Peyer's patch (tissue), 4 donors: ENCODE measurements around the gene NMT1. TPM values are rescaled to one million over a fixed set of nuclear protein-coding genes. Genes with fewer than 3 reads are reported as not detected.

ENCODE experiments used
- DNase-seq, 3 donors: peaks; one replicate each; pipeline ENCODE4 v3.0.0-alpha.2; 2017 to 2019
- H3K27ac ChIP-seq, 4 donors: fragments of 200-600 bp; sonication (generic); one replicate each; pipeline ENCODE4 v1.5.1; 2016 to 2019
- H3K27me3 ChIP-seq, 2 donors: fragments of 200-600 bp; sonication (generic); one replicate each; pipeline ENCODE4 v1.5.1; 2019
- H3K36me3 ChIP-seq, 3 donors: fragments of 200-600 bp; sonication (generic); one replicate each; pipeline ENCODE4 v1.5.1; 2016 to 2019
- H3K4me1 ChIP-seq, 4 donors: fragments of 200-600 bp; sonication (generic); one replicate each; pipeline ENCODE4 v1.5.1; 2016 to 2019
- H3K4me3 ChIP-seq, 4 donors: fragments of 200-600 bp; sonication (generic); 1 replicate in 3 of 4; 2 replicates in 1 of 4; pipeline ENCODE4 v1.5.1; 2016 to 2019; ENCODE audit warnings: mild to moderate bottlenecking in 1 of 4
- H3K9me3 ChIP-seq, 4 donors: fragments of 200-600 bp; sonication (generic); one replicate each; pipeline ENCODE4 v1.5.1; 2016 to 2019; ENCODE audit warnings: mild to moderate bottlenecking in 1 of 4
- POLR2A ChIP-seq, 2 donors: fragments of 450-650 bp; IDR thresholded peaks; one replicate each; pipeline ENCODE4 v1.5.1; 2017; ENCODE audit warnings: antibody characterized with exemption in 2 of 2, mild to moderate bottlenecking in 2 of 2, moderate library complexity in 2 of 2
- total RNA-seq, 4 donors: library from RNA; depleted of rRNA; stranded (reverse); fragments of >200 nt; gene quantifications; one replicate each; pipeline ENCODE4 v1.1.0, GENCODE V29; 2016
- TF ChIP-seq, protein P1 (sequence below), 6 experiments: fragments of 450-650 bp in 4 of 6; fragments of 200-600 bp in 2 of 6; sonication (generic) in 1 of 6; IDR thresholded peaks; one replicate each; pipeline ENCODE4 v1.5.1; 2017 to 2019; ENCODE audit warnings: antibody characterized with exemption in 6 of 6, mild to moderate bottlenecking in 3 of 6, moderate library complexity in 1 of 6

NMT1 gene
- total RNA-seq, 4 donors from 2014 or later: 60.9 to 111 (median 77.1) TPM

DNA sequence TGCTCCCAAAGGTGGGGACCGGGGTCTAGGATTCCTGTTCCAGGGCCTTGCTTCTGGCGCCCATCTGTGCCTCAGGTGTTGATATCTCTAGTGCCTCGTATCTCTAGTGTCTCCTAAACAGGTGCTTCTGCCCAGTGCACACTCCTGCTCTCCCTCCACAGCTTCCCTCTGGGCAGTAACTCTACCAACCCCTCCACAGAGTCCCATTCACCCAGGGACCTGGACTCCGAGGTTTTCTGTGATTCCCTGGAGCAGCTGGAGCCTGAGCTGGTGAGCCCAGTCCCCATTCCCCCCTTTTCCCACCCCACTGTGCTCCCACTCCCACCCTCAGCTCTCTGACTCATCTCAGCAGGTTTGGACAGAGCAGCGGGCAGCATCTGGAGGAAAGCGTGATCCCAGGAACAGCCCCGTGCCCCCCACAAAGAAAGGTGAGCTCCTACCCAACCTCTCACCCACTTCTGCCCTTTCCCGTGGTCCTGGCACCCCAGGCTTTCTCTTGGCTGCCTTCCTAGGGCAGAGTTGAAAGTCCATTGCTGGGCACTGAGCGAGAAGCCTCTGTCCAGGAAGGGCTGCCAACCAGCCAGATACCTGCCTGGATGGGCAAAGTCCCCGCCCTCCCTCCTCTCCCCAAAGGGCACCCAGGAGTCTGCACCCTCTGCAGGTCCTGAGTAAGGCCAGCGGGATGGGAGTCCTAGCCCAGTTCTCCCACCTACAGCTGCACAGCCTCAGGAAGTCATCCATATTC lies 76.6 kb downstream of the NMT1 start:
- Histone ChIP-seq H3K4me3 (peak overlapping the region in 2 of 4 donors; percentile 63 to 82), H3K36me3 (peaks cover 0 to 4% (median 0%) of the 10 kb centered on the region in 3 donors), H3K4me1 (peaks cover 0 to 21% (median 6%) of the 10 kb centered on the region in 4 donors), H3K27me3 (no peaks in the 10 kb centered on the region), H3K9me3 (no peaks in the 10 kb centered on the region), H3K27ac (peak overlapping the region in 3 of 4 donors; percentile 81 to 95 (median 85))
- DNase-seq: peak in 2 of 3 donors; percentile 87 to 90
- TF ChIP-seq, protein P1, sequence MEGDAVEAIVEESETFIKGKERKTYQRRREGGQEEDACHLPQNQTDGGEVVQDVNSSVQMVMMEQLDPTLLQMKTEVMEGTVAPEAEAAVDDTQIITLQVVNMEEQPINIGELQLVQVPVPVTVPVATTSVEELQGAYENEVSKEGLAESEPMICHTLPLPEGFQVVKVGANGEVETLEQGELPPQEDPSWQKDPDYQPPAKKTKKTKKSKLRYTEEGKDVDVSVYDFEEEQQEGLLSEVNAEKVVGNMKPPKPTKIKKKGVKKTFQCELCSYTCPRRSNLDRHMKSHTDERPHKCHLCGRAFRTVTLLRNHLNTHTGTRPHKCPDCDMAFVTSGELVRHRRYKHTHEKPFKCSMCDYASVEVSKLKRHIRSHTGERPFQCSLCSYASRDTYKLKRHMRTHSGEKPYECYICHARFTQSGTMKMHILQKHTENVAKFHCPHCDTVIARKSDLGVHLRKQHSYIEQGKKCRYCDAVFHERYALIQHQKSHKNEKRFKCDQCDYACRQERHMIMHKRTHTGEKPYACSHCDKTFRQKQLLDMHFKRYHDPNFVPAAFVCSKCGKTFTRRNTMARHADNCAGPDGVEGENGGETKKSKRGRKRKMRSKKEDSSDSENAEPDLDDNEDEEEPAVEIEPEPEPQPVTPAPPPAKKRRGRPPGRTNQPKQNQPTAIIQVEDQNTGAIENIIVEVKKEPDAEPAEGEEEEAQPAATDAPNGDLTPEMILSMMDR (IDR thresholded peaks at IDR 0.05): peak in 1 of 6 experiments; percentile 10
- TF ChIP-seq POLR2A (IDR thresholded peaks at IDR 0.05): peak in 1 of 2 donors; percentile 65

DNA sequence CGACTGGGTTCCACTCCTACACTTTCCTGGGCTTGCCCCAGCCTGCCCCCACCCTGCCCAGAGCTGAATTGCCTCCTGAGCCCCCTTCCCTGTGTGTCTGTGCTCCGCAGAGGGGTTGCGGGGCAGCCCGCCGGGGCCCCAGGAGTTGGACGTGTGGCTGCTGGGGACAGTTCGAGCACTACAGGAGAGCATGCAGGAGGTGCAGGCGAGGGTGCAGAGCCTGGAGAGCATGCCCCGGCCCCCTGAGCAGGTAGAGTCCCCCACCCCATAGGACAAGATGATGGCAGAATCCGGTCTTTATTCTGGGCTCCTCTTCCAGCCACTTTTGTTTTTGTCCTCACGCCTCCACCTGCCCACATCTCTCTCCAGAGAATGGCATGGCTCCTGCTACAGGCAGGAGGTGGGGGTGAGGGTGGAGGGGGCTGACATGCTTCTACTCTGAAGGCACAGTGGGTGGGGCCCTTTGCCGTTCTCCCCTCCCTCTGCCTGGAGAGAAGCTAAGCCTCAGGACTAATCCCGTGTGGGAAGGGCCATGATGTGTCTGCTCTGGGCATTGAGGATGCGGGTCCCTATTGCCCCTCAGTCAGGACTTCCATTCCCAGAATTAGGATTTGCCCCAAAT lies 77.9 kb downstream of the NMT1 start:
- no peaks in the 10 kb centered on the region for H3K9me3 ChIP-seq
- peak in 1 of 3 donors; percentile 41 for DNase-seq
- H3K4me1 ChIP-seq: peaks cover 0 to 21% (median 8%) of the 10 kb centered on the region in 4 donors
- peaks cover 0 to 4% (median 0%) of the 10 kb centered on the region in 3 donors for H3K36me3 ChIP-seq
- no peak for TF ChIP-seq POLR2A (IDR thresholded peaks at IDR 0.05)
- no peak overlapping the region for H3K27ac ChIP-seq
- no peaks in the 10 kb centered on the region for H3K27me3 ChIP-seq
- H3K4me3 ChIP-seq: no peak overlapping the region

DNA sequence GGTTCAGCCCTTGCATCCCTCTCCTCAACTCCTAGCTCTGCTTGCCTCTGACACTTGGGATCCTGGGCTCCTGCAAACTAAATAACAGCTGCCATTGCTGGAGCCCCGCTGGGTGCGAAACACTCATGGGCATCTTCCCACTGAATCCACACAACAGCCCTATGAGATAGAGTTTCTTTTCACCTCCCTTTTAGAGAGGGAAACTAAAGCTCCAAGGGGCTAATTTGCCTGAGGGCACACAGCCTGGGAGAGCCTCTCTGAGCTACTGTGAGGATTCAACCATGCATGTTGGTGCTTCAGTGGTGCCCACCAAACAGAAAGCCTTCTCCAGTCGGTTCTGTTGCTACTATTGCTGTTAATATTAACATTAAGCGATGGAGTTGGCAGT lies 78.4 kb downstream of the NMT1 start:
- Histone ChIP-seq H3K4me1 (peaks cover 0 to 25% (median 13%) of the 10 kb centered on the region in 4 donors), H3K9me3 (no peaks in the 10 kb centered on the region), H3K36me3 (peaks cover 0 to 4% (median 0%) of the 10 kb centered on the region in 3 donors), H3K27ac (no peak overlapping the region), H3K4me3 (no peak overlapping the region), H3K27me3 (no peaks in the 10 kb centered on the region)
- DNase-seq: no peak
- TF ChIP-seq, protein P1 (IDR thresholded peaks at IDR 0.05): no peak
- TF ChIP-seq POLR2A (IDR thresholded peaks at IDR 0.05): no peak

DNA sequence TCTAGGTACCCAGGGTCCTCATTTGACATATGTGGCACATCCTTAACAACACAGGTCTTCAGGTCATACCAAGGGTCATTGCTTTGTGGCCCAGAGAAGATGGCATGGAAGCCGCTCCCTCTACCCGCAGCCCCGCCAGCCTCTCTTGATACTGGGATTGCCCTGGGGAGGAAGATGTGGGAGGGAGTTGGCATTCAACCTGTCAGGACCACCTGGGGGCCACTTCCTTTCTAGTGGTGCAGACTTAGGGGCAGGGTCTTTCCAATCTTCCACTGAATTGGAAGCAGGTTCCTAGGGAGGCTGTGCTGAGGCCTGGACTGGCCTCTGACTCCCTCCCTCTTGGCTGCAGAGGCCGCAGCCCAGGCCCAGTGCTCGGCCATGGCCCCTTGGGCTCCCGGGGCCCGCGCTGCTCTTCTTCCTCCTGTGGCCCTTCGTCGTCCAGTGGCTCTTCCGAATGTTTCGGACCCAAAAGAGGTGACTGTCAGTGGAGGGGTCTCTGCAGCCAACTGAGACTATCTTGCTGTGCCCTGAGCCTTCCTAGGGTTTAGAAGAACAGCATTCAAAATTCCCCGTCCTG lies 82.1 kb downstream of the NMT1 start:
- DNase-seq: no peak
- TF ChIP-seq, protein P1 (IDR thresholded peaks at IDR 0.05): no peak
- peak overlapping the region in 3 of 4 donors; percentile 50 to 57 (median 53) for H3K4me3 ChIP-seq

DNA sequence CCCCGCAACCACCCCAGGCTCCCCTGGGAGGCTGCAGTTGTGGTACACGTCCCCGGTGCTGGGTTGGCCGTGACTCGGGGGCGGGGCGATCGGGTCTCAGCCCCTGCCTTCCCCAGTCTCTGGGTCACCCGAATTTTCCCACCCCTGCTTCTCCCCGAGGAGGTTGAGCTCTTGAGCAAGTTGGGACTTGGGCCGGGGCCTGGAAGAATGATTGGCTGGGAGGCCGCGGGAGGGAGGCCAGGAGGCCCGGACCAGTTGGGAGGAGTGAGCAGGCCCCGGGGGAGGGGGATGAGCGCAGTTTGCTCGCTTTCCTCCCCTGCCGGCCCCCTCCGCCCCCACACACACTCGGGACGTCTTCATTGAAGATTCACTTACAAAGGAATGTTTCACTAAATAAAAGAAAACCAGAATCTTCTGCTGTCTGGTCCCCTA lies 82.7 kb downstream of the NMT1 start:
- peak overlapping the region; percentile 39 to 57 (median 52) for H3K4me3 ChIP-seq
- no peaks in the 10 kb centered on the region for H3K9me3 ChIP-seq
- TF ChIP-seq, protein P1 (IDR thresholded peaks at IDR 0.05): no peak
- no peak for TF ChIP-seq POLR2A (IDR thresholded peaks at IDR 0.05)
- H3K4me1 ChIP-seq: peaks cover 3 to 23% (median 13%) of the 10 kb centered on the region in 4 donors
- H3K36me3 ChIP-seq: peaks cover 0 to 4% (median 0%) of the 10 kb centered on the region in 3 donors
- H3K27me3 ChIP-seq: no peaks in the 10 kb centered on the region
- peak overlapping the region; percentile 83 to 90 (median 88) for H3K27ac ChIP-seq
- peak; percentile 70 to 83 (median 72) for DNase-seq

More for the DNA sequence above, 82.1 kb downstream of the NMT1 start:
- no peaks in the 10 kb centered on the region for H3K9me3 ChIP-seq
- peaks cover 0 to 4% (median 0%) of the 10 kb centered on the region in 3 donors for H3K36me3 ChIP-seq
- peaks cover 3 to 23% (median 13%) of the 10 kb centered on the region in 4 donors for H3K4me1 ChIP-seq
- peak overlapping the region; percentile 83 to 90 (median 88) for H3K27ac ChIP-seq
- H3K27me3 ChIP-seq: no peaks in the 10 kb centered on the region
